GM10248 (cell line): Measurements from ENCODE around the gene GPHN.

ENCODE experiments used
- CTCF ChIA-PET: fragments of 300-600 bp; sonication (Branson Sonifier 250); formaldehyde crosslinking; extraction: SDS; loops from one replicate; lab custom pipeline; 2021; ENCODE audit warnings: antibody characterized with exemption; lab: Yijun Ruan, JAX
- POLR2A ChIA-PET: fragments of 350-650 bp; sonication (Branson Sonifier 250); formaldehyde crosslinking; extraction: SDS; loops from one replicate; lab custom pipeline; 2020; ENCODE audit warnings: antibody characterized with exemption; lab: Yijun Ruan, JAX
- DNase-seq: peaks from one replicate; pipeline ENCODE4 v3.0.0; 2012; ENCODE audit errors: extremely low spot score
- TF ChIP-seq, protein P1 (sequence below): IDR thresholded peaks from 2 replicates; pipeline ENCODE4 v1.5.1; 2012; ENCODE audit warnings: mild to moderate bottlenecking, low read depth; ENCODE audit errors: extremely low read depth, missing control alignments, control extremely low read depth

Gene GPHN

DNA sequence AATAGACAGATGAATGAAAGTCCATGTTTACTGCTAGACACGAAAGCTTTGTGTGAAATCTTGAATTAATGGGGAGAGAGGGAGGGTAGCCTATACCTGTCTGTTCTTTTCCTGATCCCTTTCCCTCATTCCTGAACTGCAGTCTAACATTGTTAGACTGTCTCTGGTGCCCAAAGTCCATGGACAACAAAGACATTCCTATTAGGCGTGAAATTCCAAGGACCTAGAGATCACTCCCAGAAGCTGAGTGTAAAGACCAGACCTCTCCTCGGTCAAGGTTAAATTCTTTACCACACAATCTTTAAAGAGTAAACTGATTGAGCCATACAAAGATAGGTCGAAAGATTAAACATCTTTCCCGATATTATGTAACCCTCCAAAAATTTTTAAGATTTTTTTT, 410.6 kb downstream of the GPHN start:
- ChIA-PET CTCF (interaction anchor here (1.1 kb wide), 1 partner anchor 14 kb away, joined by 4 read pairs; no protein-coding TSS in a partner anchor), POLR2A (no interaction called here)
- DNase-seq: no peak

DNA sequence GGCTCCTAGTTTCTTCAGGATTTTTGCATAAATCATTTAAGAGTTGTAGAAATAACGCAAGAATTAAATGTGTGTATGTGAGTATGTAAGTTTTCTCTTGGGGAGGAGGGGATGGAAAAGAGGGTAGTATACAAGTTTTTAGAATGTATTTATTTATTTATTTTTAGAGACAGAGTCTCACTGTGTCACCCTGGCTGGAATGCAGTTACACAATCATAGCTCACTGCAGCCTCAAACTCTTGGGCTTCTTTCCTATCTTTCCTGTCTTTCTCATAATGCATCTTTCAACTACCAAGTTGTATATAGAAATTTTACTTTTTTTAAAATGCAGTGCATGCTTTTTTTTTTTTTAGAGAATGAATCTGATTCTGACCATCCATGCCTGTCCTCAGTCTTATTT, 412.2 kb downstream of the GPHN start:
- DNase-seq: no peak
- CTCF ChIA-PET: no interaction called here
- POLR2A ChIA-PET: no interaction called here
- TF ChIP-seq, protein P1, sequence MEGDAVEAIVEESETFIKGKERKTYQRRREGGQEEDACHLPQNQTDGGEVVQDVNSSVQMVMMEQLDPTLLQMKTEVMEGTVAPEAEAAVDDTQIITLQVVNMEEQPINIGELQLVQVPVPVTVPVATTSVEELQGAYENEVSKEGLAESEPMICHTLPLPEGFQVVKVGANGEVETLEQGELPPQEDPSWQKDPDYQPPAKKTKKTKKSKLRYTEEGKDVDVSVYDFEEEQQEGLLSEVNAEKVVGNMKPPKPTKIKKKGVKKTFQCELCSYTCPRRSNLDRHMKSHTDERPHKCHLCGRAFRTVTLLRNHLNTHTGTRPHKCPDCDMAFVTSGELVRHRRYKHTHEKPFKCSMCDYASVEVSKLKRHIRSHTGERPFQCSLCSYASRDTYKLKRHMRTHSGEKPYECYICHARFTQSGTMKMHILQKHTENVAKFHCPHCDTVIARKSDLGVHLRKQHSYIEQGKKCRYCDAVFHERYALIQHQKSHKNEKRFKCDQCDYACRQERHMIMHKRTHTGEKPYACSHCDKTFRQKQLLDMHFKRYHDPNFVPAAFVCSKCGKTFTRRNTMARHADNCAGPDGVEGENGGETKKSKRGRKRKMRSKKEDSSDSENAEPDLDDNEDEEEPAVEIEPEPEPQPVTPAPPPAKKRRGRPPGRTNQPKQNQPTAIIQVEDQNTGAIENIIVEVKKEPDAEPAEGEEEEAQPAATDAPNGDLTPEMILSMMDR: no peak

More for the DNA sequence above, 410.6 kb downstream of the GPHN start:
- TF ChIP-seq, protein P1: no peak

DNA sequence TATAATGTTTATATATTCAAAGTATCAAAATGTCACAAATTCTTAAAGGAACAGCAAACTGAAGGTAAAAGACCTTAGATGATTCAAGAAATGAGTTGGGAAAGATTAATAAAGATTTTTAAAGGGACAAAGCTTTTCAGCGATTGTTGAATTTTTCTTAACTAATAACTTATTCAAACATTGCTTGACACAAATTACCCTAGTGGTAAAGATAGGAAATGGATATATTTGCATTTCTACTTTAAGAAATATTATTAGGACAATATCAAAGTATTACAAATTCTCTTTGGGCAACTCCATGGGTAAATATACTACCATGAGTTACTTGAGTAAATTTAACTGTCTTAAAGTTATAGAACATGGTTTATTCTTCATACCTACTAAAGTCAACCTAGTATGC, 415.3 kb downstream of the GPHN start:
- TF ChIP-seq, protein P1: no peak
- CTCF ChIA-PET: no interaction called here
- POLR2A ChIA-PET: no interaction called here
- no peak for DNase-seq

DNA sequence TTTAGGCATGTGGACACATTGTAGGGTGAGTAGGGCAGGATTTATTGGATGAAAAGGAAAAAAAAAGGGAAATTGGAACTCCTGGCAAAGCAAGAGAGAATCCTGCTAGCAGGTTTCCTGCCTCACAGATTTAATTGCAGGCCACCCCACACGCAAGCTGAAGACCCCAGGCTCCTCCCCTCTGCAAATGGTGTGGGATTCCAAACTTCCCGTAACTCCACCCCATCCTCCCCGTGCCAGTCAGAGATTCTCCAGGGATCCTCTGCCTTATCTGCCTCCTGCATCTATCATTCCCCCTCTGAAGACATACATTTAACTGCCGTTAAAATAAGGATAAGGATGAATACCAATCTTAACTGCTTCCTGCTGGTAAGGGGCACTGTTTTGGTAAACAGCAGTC, 431.5 kb downstream of the GPHN start:
- ChIA-PET POLR2A (no interaction called here), CTCF (interaction anchor here (1.3 kb wide), 1 partner anchor 11 kb away, joined by 3 read pairs; no protein-coding TSS in a partner anchor)
- DNase-seq: no peak
- TF ChIP-seq, protein P1: no peak

DNA sequence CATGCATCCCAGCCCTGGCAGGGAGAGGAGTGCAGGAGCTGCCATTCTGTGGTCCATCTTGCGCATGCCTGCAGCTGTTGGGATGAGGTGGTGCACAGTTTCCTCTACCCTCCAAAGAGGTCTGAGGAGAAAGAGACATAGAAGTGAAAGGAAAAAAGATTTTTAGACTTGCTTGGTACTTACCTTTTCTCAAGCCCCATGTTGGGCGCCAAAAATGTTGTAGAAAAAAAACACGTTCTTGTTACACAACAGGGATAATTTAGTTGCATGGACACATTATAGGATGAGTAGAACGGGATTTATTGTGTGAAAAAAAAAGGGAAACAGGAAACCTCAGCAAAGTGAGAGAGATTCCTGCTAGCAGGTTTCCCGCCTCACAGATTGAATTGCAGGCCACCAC, 436.9 kb downstream of the GPHN start:
- CTCF ChIA-PET: no interaction called here
- TF ChIP-seq, protein P1: no peak
- POLR2A ChIA-PET: no interaction called here
- DNase-seq: no peak

DNA sequence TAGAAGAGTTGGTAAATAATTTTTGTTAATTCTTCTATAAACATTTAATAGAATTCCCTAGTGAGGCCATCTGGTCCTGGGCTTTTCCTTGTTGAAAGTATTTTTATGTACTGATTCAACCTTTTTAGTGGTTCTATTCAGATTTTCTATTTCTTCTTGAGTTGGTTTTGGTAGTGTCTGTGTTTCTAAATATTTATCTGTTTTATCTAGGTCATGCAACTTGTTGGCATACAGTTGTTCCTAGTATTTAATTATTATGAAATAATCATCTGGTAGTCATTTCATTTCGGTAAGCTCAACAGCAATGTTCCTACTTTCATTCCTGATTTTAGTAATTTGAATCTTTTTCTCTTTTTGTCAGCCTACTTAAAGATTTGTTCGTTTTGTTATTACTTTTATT, 447.2 kb downstream of the GPHN start:
- CTCF ChIA-PET: interaction anchor here (1.8 kb wide), 1 partner anchor 26 kb away, joined by 3 read pairs; no protein-coding TSS in a partner anchor
- POLR2A ChIA-PET: no interaction called here
- TF ChIP-seq, protein P1: no peak

More for the DNA sequence above, 447.2 kb downstream of the GPHN start:
- DNase-seq: no peak
